Left hindlimb (tissue), 1 donor: ENCODE measurements around the gene RPS2.
"Not testable (repeated sequence)": the region's sequence is repeated elsewhere in the genome, so short reads cannot be mapped to it uniquely, and the experiment has no call there.

Source experiments
- DNase-seq: peaks from one replicate; pipeline ENCODE4 v3.0.0-alpha.2; 2018

Gene RPS2

DNA sequence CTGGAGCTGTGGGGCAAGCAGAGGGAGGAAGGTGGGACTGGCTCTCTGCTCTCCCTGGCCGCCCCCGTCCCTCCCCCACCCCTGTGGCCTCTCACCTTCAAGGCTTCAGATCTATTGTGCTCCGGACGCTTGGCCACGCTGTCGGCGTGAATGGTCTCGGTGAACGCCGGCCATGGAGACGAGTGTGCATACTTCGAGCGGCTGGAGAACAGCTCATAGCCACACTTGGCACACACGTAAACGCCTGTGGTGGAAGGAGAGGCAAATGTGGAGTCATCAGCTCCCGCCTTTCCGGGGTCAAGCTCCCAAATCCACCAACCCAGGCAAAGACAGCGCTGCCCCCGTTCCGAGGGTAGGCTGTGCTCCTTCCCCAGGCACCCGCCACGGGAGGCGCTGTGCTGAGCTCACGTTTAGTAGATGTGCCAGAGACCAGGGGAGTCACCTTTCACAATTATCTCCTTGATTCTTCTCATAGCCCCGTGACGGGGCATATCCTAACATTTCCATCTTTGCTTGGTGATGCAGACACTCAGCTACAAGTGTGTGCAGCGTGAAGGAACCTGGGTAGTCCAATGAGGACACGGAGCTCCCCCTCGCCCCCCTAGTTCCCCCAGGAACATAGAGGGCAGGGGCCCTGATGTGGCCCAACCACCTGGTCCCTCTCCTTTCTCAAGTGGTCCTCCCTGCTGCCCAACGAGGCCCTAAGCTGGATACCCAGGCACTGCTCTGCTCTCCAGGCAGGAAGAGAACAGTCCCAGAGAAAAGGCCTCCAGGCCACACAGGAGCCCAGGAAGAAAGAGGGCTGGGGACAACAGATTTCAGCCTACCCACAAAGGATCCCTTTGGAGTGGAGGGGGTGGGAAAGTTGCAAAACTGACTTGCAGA lies 23.2 kb downstream of the RPS2 start:
- DNase-seq, result no peak

DNA sequence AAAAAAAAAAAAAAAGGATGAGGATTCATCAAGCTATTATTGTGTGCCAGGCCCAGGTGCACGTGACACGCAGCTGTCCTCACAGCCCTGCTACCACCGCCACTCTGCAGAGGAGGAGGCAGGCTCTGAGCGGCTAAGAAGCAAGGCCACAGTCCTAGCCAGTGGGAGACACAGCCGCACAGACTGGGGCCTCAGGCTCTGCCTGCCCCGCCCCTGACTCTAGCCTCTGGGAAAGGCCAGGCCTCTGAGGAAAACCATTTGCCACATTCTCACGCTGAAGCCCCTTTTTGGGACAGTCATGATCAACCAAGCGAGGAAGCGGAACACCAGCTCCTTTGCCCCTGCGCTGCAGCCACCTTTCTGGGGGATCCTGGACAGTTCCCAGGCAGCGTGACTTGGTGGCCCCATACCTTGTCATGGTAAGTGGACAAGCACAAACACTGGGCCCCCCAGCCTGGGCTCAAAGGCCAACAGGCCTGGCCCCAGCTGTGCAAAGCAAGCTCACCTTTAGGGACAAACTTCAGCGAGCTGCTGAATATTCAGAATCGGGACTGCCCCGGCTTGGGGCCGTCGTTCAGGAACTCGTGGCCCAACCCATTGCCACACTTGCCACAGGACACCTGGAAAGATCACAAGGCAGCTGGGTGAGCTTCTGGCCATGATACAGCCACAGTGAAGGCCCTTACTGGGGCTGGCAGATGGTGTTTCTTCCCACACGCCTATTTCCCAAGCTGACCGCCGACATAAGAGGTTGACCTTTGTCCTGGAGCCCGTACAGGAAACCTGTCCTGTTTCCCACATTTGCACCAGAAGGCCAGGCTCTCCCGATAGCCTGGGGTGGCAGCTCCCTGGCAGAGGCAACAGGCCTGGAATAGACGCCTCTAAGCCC lies 24.1 kb downstream of the RPS2 start:
- DNase-seq, result no peak

DNA sequence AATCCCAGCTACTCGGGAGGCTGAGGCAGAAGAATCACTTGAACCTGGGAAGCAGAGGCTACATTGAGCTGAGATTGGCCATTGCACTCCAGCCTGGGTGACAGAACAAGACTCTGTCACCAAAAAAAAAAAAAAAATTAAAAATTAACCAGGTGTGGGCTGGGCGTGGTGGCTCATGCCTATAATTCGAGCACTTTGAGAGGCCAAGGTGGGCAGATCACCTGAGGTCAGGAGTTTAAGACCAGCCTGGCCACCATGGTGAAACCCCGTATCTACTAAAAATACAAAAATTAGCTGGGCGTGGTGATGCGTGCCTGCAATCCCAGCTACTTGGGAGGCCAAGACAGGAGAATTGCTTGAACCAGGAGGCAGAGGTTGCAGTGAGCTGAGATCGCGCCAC lies 24.8 kb downstream of the RPS2 start:
- not testable (repeated sequence) for DNase-seq

DNA sequence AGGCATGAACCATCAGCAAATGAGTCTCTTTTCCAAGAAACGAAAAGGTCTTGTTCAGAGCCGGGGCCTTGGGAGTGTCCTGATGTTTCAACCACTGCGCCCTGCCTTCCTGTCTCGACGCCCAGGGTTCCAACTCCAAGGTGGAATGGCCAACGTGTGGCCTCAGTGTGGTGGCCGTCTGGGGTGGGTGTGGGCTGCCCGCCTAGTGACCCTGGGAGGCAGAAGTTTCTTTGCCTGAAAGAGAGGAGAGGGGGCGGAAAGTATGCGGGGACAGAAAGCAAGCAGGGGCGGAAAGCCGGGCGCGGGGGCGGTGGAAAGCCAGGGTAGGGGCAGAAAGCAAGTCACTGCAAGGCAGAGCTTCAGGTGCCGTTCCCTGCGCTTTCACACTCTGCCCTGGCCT lies 25.7 kb downstream of the RPS2 start:
- DNase-seq, result no peak

DNA sequence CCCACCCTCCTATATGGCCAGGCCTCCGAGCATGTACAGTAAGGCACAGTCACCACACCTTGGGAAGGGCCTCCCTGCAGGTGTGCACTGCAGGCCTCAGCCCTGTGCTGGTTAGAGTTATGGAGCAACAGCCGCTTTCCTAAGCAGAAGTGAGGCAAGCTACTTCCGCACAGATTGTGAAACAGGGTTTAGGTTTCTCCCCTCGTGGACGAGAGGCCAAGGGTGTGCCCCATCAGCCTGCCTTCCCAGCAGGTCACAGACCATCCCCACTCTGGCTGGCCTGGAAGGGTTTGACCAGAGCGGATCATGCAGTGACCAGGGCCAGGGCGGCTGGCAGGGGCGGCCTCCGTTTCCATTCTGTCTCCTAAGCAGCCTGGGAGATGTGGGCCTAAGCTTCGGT lies 26.3 kb downstream of the RPS2 start:
- DNase-seq, result no peak

DNA sequence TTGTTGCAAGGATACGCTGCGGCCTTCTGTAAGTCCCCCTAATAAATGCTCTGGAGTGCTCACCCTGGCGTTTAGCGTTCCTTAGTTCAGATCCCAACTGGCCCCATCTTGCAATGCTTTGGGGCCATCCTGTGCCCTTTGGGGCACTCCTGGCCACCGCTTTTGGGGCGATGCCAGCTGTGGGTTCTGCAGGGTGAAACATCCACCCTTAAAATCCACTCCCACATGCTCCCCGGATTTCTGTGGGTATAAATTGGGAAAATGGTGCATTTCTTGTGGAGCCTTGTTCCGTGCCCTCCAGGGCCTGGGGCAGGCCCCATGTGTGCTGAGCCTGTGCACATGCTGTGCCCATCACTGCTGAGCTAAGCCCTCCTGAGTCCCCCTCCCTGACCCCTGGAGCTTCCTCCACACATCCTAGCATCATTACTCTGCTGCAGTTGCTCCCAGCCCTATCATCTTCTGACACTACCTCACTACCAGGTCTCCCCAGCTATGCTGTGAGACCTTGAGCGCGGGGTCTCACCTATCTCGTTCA lies 27.6 kb downstream of the RPS2 start:
- no peak for DNase-seq

DNA sequence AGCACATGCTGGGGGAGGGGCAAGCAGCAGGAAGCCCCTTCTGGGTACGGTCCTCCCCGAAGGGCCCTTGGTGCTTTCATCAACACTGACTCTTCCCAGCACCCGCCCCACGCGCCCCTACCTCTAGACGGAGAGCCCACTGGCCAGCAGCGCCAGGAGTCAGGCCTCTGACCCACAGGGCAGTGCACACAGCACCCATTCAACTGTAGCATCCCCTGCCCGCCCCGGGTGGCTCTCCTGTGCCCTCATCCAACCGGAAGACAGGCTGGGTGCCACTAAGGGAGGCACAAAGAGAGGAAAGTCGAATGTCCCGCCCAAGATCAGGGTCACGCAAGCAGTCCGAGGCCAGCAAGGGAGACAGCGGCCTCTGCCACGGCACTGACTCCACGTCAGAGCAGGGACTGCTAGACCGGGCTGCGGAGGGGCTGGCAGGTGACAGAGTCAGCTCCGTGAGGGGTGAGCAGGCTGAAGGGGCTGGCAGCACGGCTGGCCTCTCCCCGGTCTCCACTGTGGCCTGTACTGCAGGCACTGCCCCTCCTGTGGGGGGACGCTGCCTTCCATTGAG lies 31.4 kb downstream of the RPS2 start:
- no peak for DNase-seq

DNA sequence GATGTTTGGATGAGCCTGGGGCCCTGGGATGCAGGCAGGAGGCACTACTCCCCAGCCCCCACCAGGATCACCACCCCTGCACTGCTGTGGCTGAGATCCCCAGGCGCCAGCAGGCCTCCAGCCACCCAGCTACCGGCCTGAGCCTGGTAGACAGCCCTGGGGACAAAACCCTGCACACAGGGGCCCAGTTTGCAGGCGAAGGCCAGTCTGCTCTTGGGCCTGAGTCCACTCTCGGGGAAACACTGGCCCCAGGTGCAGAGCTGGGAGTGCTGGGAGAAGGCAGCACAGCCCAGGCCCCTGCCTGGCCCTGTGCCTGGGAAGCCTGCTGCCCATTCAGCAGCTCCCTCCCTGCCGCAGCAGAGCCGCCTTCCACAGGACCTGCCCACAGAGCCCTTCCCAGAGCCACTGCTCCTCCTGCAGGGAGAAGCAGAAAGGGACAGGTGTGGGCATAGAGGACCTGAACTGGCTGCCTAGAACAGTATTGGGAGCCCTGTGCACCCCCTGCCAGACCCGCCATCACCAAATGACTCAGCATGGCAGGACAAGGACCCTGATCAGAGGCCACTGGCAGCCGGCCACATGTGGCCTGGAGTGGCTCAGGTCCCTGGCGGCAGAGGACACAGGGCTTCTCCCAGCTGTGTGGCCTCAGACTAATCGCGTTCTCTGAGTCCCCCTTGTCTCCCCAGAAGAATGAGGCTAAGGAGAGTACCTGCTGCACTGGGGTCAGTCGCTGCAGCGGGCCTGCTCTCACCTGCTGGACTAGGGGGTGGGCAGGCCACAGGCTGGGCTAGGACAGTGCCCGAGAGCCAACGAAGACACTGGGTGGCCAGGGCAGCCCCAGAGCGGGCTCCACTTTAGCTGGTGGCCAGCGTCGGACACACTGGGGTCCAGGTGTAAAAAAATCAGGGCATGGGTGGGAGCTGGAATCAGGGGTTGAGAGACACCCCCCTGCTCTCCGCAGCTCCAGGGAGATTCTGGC lies 32.3 kb downstream of the RPS2 start:
- no peak for DNase-seq

DNA sequence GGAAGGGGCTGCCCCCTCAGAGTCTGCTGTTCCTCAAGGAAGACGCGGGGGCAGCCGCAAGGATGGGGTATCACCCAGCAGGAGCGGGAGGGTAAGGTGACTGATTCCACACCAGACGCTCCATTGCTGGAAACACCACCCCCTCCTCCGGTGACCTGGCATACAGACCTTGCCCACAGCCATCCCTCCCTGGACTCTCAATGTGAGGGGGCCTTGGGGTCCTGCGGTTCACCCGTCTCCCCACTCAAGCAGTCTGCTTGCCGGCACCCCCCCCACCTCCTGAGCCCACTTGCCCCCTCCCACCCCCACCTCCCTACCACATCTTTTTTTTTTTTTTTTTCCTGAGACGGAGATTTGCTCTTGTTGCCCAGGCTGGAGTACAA lies 34.3 kb downstream of the RPS2 start:
- no peak for DNase-seq

DNA sequence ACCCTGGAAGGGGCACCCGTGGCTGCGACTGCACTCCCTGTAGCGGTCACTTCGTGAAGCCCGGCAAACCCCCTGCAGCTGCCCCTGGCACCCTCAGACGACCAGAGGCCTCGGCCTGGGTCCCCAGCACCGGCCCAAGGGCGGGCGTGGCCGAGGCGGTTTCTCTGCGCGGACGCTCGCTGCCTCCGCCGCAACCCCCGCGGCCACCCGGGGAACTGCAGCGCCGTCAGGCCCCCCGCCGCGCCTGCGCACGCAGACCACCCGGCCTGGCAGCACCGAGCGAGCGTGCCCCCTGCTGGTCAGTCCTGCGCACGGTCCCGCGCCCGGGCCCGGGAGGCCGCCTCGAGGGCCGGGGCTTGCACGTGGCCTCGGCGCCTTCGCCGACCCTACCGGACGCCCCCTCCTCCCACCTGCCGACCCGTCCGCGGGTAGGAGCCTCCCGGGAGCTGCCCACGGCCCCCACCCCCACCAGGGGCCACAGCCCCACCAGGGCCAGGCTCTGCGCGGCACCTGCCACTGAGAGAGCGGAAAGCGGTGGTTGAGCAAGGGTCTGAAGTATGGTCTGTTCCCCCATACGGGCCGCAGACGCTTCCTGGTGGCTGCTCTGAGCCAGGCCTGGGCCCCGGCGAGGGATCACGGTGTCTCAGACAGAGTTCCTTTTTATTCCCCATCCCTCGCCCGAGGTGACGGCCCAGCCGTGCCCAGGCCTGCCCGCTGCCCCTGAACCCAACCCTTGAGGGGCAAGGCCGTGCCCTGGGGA lies 34.9 kb downstream of the RPS2 start:
- peak; percentile 90 for DNase-seq

DNA sequence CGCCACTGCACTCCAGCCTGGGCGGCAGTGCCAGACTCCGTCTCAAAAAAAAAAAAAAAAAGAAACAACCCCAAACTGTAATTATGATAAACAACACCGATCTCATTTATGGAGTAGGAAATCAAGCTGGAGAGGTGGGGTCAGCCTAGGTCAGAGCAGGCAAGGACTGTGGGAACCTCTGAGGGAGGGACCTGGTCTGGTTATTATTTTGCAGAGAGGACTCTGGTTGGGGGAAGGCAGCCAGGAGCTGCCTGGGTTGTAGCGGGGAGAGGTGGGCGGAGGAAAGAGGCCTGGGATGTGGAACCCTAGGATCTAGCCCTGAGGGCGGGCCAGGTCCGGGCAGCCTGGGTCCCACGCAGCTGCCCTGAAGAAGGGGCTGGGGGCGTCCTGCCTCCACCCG lies 35.5 kb downstream of the RPS2 start:
- DNase-seq, result no peak

DNA sequence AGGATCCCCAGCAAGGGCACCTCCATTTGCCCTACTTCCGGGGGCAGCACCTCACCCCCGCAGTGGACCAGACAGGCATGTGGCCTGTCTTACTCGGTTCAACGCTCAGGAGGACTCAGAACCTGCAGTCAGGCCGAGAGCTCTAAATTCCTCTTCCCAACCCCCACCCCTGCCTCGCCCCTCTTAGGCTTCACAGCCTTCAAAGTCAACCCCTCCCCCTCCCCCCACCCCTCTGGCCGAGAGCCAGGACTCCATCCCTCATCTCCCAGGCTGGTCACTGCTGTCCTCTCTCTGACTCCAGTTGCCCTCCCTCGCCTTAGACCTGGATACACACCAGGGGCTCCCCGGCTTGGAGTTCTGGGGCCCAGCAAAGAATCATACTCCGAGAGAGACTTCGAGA lies 38.4 kb downstream of the RPS2 start:
- no peak for DNase-seq

DNA sequence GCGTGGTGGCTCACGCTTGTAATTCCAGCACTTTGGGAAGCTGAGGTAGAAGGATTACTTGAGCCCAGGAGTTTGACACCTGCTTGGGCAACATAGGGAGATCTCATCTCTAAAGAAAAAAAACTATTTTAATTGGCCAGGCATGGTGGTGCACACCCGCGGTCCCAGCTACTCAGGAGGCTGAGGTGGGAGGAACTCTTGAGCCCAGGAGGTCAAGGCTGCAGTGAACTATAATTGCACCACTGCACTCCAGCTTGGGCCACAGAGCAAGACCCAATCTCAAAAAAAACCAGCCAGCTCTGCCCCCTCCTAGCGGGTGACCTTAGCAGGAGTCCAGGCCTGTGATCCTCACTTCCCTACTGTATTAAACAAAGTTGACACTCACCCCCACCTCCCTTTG lies 40.5 kb downstream of the RPS2 start:
- no peak for DNase-seq

DNA sequence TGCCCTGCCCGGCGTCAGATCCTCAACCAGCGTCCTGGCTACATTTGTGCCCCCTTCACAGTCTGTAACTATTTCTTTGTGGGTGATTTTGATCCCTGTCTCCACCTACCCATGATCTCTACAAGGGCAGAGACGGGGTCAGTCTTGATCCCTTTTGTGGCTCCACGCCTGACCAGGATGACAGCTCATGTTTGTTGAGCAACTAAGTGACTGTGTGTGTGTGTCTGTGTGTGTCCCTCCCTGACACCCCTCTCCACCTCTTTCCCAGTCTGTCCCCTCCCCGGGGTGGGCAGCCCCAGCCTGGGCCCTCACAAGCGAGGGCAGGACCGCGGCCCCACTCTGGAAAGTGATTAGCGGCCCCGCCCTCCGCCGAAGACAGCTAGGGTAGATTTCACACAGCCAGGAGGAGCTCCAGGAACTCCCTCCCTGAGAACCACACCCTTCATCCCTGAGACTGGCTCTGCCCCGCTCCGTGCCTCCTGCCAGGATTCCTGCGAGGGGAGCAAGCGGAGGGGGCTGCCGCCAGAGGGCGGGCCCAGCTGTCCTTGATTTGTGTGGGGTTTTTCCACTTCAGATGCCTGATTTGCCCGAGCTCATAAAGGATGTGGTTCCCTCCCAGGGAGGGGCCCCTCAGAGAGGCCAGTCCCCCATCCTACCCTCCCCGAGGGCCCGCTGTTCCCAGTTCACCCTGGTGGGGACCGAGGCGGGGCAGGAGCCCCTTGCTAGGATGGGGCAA lies 41.2 kb downstream of the RPS2 start:
- DNase-seq, result peak; percentile 62

DNA sequence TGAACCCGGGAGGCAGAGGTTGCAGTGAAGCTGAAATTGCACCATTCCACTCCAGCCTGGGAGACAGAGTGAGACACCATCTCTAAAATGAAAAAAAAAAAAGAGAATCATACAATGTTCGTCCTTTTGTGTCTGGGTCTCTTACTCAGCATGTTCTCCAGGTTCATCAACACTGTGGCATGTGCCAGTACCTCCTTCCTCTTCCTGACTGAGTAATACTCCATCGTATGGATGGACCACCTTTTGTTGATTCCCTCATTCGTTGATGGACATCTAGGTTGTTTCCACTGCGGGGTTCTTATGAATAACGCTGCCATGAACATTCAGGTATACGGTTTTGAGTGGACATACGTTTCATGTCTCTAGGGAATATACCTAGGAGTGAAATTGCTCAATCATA lies 42.3 kb downstream of the RPS2 start:
- DNase-seq, result no peak

DNA sequence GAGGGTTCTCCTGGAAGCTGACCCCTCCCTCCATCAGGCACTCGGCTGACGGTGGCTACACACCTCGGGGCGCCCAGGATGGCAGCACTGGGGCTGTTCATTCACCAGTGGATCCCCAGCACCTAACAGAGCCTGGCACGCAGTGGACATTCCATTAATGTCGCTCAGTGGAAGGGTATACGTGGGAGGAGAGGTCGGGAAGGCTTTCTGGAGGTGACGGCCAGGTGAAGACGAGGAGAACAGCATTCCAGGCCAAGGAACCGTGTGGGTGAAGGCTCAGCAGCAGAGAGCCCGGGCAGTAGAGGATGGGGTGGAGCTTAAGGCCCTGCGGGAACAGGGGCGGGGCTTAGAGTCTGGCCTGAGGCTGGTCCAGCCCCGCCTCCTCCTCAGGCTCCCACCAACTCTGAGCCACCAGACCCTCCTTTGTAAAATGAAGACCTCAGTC lies 43.9 kb downstream of the RPS2 start:
- DNase-seq, result no peak

DNA sequence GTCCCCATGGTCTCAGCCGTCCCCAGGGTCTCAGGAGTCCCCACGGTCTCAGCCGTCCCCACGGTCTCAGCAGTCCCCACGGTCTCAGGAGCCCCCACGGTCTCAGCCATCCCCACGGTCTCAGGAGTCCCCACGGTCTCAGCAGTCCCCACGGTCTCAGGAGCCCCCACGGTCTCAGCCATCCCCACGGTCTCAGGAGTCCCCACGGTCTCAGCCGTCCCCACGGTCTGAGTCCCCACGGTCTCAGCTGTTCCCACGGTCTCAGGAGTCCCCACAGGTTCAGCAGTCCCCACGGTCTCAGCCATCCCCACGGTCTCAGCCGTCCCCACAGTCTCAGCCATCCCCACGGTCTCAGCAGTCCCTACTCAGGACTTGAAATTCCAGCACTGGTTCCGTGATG lies 44.5 kb downstream of the RPS2 start:
- not testable (repeated sequence) for DNase-seq

DNA sequence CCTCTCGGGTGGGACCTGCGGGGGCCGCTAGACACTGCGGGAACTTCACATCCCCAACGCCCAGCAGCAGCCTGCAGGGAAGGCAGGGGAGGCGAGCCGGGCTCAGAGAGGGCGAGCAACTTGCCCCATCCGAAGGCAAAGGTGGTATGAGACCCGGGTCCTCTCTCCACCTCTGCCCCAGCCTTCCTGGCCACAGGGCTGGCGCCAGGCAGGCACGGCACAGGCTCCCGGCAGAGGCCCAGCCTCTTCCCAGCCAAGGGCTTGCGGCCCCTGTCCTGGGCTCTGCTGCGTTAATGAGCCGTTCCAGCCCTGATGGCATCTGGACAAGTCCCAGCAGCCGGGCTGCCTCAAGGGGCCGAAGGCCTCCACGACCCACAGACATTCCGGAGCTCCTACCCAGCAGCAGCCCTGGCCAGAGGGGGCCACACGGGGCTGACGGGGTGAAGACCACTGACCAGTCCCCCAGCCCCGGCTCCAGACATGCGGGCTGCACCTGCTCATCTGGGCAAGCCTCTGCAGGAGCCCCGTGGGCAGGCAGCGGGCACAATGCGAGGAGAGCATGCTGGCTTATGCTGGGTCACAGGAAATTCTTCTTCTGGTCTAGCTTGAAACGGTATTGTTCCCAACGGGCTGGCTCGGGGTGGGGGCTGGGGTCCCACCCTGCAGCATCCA lies 45.2 kb downstream of the RPS2 start:
- DNase-seq, result no peak

DNA sequence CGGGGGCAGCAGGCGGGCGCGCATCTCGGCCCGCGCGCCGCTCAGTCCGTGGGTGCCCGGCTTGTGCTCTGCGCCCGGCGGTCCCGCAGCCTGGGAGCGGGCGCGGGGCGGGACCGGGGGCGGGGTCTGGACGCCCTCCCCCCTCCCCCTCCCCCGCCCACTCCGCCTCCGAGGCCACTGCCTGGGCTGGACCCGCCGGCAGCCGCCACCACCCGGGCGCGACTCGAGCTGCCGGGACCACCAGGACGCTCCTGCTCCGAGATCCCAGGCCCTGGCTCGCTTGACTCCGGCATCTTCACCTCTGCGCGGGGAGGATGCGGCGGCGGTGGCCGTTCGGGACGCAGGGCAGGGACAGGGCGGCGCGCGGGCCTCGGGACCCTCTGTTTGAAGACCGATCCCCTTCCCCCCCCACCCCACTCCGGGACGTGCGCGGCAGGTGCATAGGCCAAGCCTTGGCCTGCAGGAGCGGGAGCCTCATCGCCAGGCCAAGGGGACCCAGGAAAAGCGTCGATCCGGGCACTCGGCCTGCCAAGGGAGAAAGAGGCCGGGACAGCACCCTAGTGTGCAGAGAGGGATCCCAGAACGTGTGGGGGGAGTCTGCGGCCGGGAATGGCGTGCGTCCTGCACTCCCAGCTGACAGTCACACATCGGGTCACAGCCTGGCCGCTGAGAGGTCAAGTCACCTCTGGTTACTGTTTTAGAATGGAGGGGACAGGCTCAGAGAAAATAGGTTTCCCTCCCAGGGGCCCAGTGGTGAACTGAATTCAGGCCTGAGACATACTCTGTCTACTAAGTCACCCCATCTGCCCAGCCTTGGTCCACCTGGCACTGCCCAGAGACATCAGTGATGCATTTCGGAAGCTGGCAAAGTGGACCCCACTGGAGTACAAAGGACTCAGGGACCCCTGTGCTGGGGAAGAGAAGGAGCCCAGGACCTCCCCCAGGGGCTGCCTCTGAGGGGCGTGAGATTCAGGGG lies 46.0 kb downstream of the RPS2 start, which contains the start of gene HS3ST6:
HS3ST6 (minus strand) TSS at position 65 of the 976 bp plus-strand sequence. CDS start 92 bp downstream, outside the sequence.
- no peak for DNase-seq
